ENCODE results near the gene STXBP5L.

STXBP5L gene

GRCh38 chr3:121231872-121232271 lies 323.9 kb downstream of the STXBP5L start:
- no peak overlapping the region for H3K4me3 ChIP-seq (ENCODE audit: low read depth, low read length)
- ChIA-PET CTCF (no interaction called here), POLR2A (no interaction called here)
- TF ChIP-seq, protein P1, sequence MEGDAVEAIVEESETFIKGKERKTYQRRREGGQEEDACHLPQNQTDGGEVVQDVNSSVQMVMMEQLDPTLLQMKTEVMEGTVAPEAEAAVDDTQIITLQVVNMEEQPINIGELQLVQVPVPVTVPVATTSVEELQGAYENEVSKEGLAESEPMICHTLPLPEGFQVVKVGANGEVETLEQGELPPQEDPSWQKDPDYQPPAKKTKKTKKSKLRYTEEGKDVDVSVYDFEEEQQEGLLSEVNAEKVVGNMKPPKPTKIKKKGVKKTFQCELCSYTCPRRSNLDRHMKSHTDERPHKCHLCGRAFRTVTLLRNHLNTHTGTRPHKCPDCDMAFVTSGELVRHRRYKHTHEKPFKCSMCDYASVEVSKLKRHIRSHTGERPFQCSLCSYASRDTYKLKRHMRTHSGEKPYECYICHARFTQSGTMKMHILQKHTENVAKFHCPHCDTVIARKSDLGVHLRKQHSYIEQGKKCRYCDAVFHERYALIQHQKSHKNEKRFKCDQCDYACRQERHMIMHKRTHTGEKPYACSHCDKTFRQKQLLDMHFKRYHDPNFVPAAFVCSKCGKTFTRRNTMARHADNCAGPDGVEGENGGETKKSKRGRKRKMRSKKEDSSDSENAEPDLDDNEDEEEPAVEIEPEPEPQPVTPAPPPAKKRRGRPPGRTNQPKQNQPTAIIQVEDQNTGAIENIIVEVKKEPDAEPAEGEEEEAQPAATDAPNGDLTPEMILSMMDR (IDR thresholded peaks at IDR 0.05; ENCODE audit: insufficient read depth, low read length, missing control alignments): no peak
- no peak for DNase-seq (ENCODE audit: low read depth, low spot score)

DNA sequence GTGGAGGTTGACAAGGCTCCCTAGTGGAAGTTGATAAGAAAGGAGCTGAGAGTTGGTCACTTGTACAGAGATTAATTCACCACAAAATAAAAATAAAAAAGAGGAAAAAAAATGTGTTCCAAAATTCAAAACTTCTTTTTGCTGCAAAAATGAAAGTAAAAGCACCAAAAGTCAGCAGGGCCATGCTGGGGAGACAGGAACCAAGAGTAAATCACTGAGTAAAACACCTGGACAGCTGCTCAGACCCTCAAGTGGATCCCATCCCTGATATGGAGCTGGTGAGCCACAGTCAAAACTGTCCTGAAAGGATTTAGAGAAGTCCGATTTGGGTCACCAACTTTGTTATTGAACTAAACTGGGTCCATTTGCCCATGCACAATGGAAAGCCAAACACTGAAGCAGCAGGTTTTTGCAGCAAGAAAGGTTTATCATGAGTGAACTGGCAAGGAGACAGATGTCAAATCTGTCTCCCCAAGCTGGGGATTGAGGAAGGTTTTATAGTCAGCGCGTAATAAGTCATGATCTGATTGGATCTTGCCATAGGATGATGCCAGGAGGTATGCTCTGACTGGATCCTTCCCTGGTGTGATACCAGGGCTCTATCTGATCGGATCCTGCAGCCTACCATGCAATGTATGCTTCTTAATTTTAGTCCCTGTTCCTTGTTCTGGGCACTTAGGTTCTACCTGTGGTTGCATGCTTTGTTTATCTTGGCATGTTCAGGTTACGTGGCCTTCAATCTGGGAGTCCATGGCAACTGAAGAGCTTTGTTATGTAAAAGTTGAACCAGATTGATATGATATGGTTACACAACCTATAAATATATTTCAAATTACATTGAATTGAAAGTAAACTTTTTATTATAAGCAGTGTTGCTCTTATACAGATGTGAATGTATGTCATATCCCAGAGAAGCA lies 324.6 kb downstream of the STXBP5L start:
- DNase-seq (ENCODE audit: low read depth, low spot score): no peak
- TF ChIP-seq, protein P1 (IDR thresholded peaks at IDR 0.05; ENCODE audit: insufficient read depth, low read length, missing control alignments): no peak
- ChIA-PET POLR2A (no interaction called here), CTCF (interaction anchor here (0.5 kb wide), 1 partner anchor 563 kb away, joined by 3 read pairs; no protein-coding TSS in a partner anchor)
- no peak overlapping the region for H3K4me3 ChIP-seq (ENCODE audit: low read depth, low read length)

DNA sequence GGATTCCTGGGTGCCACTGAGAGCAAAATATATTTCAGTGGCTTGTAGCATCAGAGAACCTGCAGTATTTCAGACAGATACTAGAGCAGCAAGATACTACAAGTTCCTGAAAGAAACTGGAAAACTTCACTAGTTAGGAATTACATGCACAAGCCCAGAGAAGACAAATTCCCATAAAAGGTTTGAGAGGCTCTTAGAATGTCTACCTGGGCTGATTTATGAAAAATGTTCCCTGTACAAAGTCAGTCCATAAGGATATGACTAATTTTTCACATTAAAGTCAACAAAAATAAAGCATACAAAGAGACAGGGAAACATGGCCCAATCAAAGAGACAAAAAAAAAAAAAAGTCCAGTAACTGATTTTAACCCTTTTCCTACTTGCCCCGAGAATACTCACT lies 335.2 kb downstream of the STXBP5L start:
- DNase-seq (ENCODE audit: low read depth, low spot score): no peak
- TF ChIP-seq, protein P1 (IDR thresholded peaks at IDR 0.05; ENCODE audit: insufficient read depth, low read length, missing control alignments): no peak
- H3K4me3 ChIP-seq (ENCODE audit: low read depth, low read length): no peak overlapping the region
- ChIA-PET POLR2A (no interaction called here), CTCF (no interaction called here)

DNA sequence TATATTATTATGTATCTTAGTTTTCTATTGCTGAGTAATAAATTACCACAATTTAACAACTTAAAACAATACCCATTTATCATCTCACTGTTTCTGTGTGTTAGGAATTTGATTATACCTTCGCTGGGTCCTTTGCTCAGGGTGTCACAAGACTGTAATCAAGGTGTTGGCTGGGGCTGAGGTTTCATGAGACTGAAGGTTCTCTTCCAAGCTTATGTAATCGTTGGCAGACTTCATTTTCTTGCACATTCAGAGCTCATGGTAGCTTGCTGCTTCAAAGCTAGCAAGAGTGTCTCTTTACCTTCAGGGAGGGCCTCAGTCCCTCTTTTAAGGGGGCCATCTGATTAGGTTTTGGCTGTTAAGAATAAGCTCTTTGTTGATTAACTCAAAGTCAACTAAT lies 344.7 kb downstream of the STXBP5L start:
- H3K4me3 ChIP-seq (ENCODE audit: low read depth, low read length): no peak overlapping the region
- TF ChIP-seq, protein P1 (IDR thresholded peaks at IDR 0.05; ENCODE audit: insufficient read depth, low read length, missing control alignments): no peak
- no peak for DNase-seq (ENCODE audit: low read depth, low spot score)
- POLR2A ChIA-PET: no interaction called here
- CTCF ChIA-PET: no interaction called here

DNA sequence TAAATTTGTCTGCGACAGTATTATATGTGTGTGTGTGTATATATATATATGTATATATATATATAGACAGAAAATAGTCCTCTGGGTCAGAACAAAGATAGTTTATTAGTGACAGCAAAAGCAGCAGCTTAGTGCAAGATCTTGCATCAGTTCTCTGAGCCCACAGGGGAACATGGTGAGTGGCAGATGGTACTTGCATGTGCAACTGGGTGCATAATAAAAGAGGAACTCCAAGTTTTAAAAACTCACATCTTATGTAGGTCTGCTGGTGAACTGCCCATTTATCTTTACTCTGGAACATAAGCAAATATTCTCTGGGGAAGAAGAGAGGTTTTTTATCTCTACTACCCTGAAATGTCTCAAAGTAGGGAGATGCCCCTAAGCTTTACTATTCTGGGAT lies 361.4 kb downstream of the STXBP5L start:
- TF ChIP-seq, protein P1 (IDR thresholded peaks at IDR 0.05; ENCODE audit: insufficient read depth, low read length, missing control alignments): no peak
- POLR2A ChIA-PET: no interaction called here
- CTCF ChIA-PET: no interaction called here
- H3K4me3 ChIP-seq (ENCODE audit: low read depth, low read length): no peak overlapping the region
- DNase-seq (ENCODE audit: low read depth, low spot score): no peak

DNA sequence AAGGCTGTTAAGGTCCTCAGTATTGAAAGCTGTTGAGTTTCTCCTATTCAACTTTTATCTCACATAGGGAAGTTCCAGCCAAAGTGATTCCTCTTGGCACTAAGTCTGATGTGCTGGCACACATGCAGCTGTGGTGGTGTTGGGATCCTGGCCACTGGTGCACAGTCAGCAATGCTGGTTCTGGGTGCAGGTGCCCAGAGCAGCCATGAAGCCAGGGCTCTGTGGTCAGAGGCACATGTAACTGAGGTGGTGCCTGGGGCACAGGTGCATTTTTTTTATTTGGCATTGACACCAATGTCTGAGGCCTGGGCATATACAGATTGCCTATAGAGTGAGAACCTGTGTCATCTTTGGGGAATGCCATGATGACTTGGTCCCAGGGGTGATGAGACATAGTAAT lies 366.4 kb downstream of the STXBP5L start:
- ChIA-PET CTCF (no interaction called here), POLR2A (no interaction called here)
- DNase-seq (ENCODE audit: low read depth, low spot score): no peak
- TF ChIP-seq, protein P1 (IDR thresholded peaks at IDR 0.05; ENCODE audit: insufficient read depth, low read length, missing control alignments): no peak
- H3K4me3 ChIP-seq (ENCODE audit: low read depth, low read length): no peak overlapping the region
